NCI-H526 (cell line): Measurements from ENCODE around the gene ALDOC.

ENCODE experiments used
- DNase-seq, 2 experiments: peaks; one replicate each; lab custom pipeline; 2025; lab: John Stamatoyannopoulos, UW

The ALDOC gene

DNA sequence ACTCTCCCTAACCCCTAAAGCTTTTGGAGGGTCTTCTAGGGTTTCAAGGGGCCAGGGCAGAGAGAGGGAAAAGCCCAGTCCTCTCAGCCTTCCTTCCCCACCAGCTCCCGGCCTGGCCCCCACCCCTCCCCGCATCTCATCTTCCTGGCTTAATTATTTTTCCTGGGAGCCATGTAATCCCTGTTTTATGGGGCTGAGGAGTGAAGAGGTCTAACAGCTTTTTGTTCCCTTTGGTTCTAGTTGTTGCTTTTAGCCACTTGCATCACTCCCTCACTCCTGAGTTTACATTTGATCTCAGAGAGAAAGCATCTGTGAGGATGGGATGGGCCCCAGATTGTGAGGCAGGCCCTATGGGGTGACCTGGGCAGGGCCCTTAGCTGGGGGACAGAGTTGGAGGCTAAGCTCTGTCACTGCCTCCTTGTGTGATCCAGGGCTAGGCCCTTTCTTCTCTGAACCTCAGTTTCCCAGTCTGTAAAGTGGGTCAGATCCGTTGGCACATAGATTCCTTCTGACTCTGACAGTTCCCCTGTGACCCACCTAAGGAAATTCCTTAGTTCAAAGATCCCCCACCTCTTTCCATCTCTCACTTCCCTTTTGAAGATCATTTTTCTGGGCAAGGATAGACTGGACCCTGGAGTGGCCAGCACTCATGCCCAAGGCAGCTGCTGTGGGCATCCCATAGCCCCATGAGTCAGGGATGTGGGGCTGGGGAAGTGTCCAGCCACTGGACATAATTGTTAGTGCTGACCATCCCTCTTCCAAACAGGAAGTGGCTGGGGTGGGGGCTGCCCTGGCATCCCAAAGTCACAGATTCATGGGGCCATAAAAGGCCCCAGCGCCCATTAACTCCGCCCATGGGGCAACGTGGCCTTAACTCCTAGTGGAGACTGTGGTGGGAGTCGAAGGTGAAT lies 44.4 kb downstream of the ALDOC start:
- no peak for DNase-seq

DNA sequence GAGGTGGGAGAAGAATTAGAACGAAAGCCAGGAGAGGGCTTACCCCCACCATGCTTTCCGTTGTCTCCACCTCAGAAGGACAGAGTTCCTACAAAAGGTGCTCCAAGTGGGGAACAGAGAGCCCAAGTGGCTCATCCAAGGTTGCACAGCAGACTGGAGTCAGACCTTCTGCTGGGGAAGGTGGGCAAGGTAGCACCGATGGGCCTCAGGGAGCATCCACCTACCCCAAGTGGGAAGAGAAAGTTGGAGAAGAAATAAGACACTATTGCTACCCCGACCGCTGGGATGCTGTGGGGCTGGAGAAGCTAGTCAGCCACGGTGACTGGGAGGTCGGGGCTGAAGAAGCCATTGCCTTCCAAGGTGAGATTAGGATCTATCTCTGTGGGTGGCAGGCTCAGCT lies 45.8 kb downstream of the ALDOC start:
- DNase-seq, result no peak

DNA sequence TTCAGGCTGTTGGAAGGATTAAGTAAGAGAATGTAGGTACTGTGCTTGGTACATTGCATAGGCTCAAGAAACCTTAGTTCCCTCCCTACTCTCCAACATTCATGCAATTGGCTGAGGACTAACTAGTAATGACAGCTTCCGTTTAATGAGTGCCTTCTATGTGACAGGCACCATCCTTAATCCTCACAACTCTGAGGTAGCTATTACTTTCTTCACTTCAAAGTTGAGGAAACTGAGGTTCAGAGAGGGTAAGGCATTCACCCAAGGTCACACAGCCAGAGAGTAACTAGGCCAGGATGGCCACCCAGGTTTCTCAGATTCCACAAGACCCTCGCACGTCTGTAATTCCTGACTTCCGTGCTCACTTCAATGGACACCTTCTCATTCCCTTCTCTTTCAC lies 46.4 kb downstream of the ALDOC start:
- DNase-seq, result no peak

GRCh38 chr17:28529013-28529400 lies 47.7 kb downstream of the ALDOC start:
- DNase-seq, result no peak

DNA sequence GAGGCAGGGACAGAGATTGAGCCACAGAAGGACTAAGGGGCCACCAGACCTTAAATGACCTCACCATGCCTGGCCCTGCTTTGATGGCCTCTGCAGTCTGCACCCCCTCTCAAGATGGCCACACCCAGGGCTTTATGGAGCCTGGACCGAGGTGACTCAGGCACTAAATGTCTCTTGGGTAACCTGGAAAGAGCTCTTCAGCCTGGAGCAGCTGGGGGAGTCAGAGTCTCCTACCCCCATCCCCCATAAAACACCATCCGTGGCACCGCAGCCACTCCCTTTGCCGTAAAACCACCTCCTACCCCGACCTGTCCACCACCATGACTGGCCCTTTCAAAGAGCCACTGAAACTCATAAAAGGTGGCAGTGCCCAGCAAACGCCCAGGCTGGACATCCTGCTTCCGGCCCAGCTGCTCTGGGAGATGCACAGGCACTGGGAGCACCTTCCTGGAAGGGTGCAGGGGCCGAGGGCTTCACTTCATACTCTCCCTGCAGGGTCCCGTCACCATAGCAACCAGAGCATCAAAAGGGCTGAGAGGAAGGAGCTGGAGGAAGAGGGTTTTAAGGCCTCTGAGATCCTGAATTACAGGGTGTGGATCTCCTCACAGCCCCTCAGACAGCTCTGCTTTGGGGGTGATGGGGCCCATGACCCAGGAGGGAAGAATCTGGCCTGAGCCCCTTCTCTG lies 48.2 kb downstream of the ALDOC start:
- DNase-seq, result no peak

- DNase-seq, result no peak
Measured at GRCh38 chr17:28527859-28528258, 48.8 kb downstream of the ALDOC start.

GRCh38 chr17:28527181-28527681 lies 49.5 kb downstream of the ALDOC start:
- no peak for DNase-seq

GRCh38 chr17:28526381-28526780 lies 50.3 kb downstream of the ALDOC start:
- DNase-seq, result no peak

GRCh38 chr17:28524476-28525424 lies 51.9 kb downstream of the ALDOC start:
- DNase-seq, result peak; percentile 48 to 79

DNA sequence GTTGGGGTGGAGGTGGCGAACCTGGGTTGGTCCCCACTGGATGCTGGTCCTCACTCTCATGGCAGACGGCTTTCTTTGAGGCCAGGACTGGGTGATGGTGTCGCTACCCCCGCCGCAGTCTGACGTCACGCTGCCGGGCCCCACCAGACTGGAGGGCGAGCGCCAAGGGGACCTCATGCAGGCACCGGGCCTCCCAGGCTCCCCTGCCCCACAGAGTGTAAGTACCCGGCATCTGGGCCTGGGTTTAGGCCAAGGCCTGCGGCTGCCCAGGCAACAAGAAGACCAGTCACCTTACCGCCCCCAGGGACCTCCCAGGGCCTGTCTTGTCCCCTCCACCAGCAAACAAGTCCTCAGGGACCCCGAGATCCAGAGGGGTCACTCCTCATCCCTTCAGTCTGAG lies 52.8 kb downstream of the ALDOC start:
- no peak for DNase-seq

DNA sequence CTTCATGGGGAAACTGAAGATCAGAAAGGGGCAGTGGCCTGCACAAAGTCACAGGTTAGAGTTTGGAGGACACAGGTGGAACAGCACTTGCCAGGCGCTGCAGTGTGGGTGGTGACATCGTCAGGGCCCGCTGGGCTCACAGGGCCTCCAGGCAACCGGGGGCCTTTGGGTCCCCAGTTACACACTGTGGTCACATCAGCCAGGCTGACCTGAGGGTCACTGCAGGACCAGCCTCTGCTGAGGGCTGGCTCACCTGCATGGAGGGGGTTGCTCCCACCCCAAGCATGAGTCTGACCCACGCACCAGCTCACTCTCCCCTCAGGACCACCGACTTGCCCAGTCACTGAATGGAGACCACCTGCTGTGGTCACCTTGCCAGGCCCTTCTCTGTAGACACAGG lies 53.5 kb downstream of the ALDOC start:
- no peak for DNase-seq
